Measurements from ENCODE around the gene RBX1.
"Not testable (repeated sequence)": the region's sequence is repeated elsewhere in the genome, so short reads cannot be mapped to it uniquely, and the experiment has no call there.

Gene RBX1

GRCh38 chr22:40950962-40951794, at the start of gene RBX1:
Gene RBX1, plus strand, starts transcription at chr22:40951378. Its CDS starts 21 bp downstream, at chr22:40951399.
- DNase-seq: peak; percentile 98

- no peak for DNase-seq
These were observed 47.1 kb upstream of the RBX1 start for GRCh38 chr22:40904101-40904500.

GRCh38 chr22:40908895-40909294, 42.3 kb upstream of the RBX1 start:
- DNase-seq: no peak

GRCh38 chr22:40911772-40912171, 39.4 kb upstream of the RBX1 start:
- no peak for DNase-seq

- not testable (repeated sequence) for DNase-seq
These were observed 38.2 kb upstream of the RBX1 start for GRCh38 chr22:40912987-40913386.

- no peak for DNase-seq
These were observed 31.7 kb upstream of the RBX1 start for GRCh38 chr22:40919446-40919845.

GRCh38 chr22:40920526-40920925, 30.7 kb upstream of the RBX1 start:
- no peak for DNase-seq

GRCh38 chr22:40922484-40923303, 28.5 kb upstream of the RBX1 start:
- DNase-seq: peak; percentile 48

- DNase-seq: no peak
These were observed 22.5 kb upstream of the RBX1 start for GRCh38 chr22:40928657-40929056.

- DNase-seq: no peak
These were observed 18.8 kb upstream of the RBX1 start for GRCh38 chr22:40932396-40932795.

- no peak for DNase-seq
These were observed 12.0 kb upstream of the RBX1 start for GRCh38 chr22:40939202-40939601.

- peak; percentile 27 for DNase-seq
These were observed 822 bp downstream of the RBX1 start for GRCh38 chr22:40951795-40952605.

GRCh38 chr22:40953471-40953870, 2.3 kb downstream of the RBX1 start:
- DNase-seq: no peak

GRCh38 chr22:40954113-40954512, 2.9 kb downstream of the RBX1 start:
- DNase-seq: no peak

- DNase-seq: no peak
These were observed 4.4 kb downstream of the RBX1 start for GRCh38 chr22:40955571-40955970.

- no peak for DNase-seq
These were observed 6.4 kb downstream of the RBX1 start for GRCh38 chr22:40957601-40958000.

GRCh38 chr22:40958299-40958698, 7.1 kb downstream of the RBX1 start:
- no peak for DNase-seq

- no peak for DNase-seq
These were observed 9.0 kb downstream of the RBX1 start for GRCh38 chr22:40960145-40960544.

- DNase-seq: no peak
These were observed 15.0 kb downstream of the RBX1 start for GRCh38 chr22:40965936-40966725.

GRCh38 chr22:40966726-40967085, 15.5 kb downstream of the RBX1 start:
- DNase-seq: no peak

GRCh38 chr22:40967111-40967760, 16.1 kb downstream of the RBX1 start:
- no peak for DNase-seq

GRCh38 chr22:40972587-40972986, 21.4 kb downstream of the RBX1 start:
- DNase-seq: no peak

Measured in NCI-H1092 treated with DMSO at 0.1 percent for 48 hours (cell line).